Measurements from ENCODE around the gene METRNL. TPM values are rescaled to one million over a fixed set of nuclear protein-coding genes. Genes with fewer than 3 reads are reported as not detected.

The METRNL gene
- total RNA-seq, 1 experiment from 2014 or later: 33.8 TPM

- Mint-ChIP-seq H3K36me3 (ENCODE audit: insufficient read depth, unreplicated experiment) (peaks cover 51% of the 10 kb centered on the region), H3K27ac (ENCODE audit: unreplicated experiment) (peak overlapping the region; percentile 35)
Measured at GRCh38 chr17:83091257-83092141, 12.1 kb downstream of the METRNL start.

GRCh38 chr17:83092186-83092585 lies 12.8 kb downstream of the METRNL start:
- Mint-ChIP-seq H3K4me1 (ENCODE audit: low read depth, unreplicated experiment) (peaks cover 17% of the 10 kb centered on the region), H3K27me3 (ENCODE audit: insufficient read depth, unreplicated experiment) (no peaks in the 10 kb centered on the region), H3K9me3 (ENCODE audit: unreplicated experiment) (no peaks in the 10 kb centered on the region), H3K36me3 (ENCODE audit: insufficient read depth, unreplicated experiment) (peaks cover 50% of the 10 kb centered on the region), H3K4me3 (ENCODE audit: unreplicated experiment) (peak overlapping the region; percentile 19), H3K27ac (ENCODE audit: unreplicated experiment) (peak overlapping the region; percentile 35)
- TF ChIP-seq CTCF (IDR thresholded peaks at IDR 0.05; ENCODE audit: insufficient read depth in 1 of 2, low read depth in 1 of 2, low read length in 1 of 2, severe bottlenecking in 1 of 2, unreplicated experiment in 1 of 2): no peak
- intact Hi-C loops (cut with micrococcal nuclease; ENCODE audit: unreplicated experiment): no loop called here
- Histone ChIP-seq H3K27me3 (replicated peaks; ENCODE audit: control insufficient read depth, insufficient read depth, low read length) (no peaks in the 10 kb centered on the region), H3K9me3 (no peaks in the 10 kb centered on the region), H3K36me3 (ENCODE audit: control insufficient read depth, insufficient read depth, low read length) (peaks cover 2% of the 10 kb centered on the region), H3K4me1 (peaks cover 37% of the 10 kb centered on the region), H3K4me3 (ENCODE audit: low read depth, low read length) (no peak overlapping the region)
- ChIA-PET POLR2A (interaction anchor here (1.0 to 1.4 kb wide), 2 partner anchors 8 to 59 kb away, joined by 4 to 5 read pairs; no protein-coding TSS in a partner anchor), CTCF (interaction anchor here (1.0 kb wide), 1 partner anchor 310 kb away, joined by 4 read pairs; no protein-coding TSS in a partner anchor)
- DNase-seq: no peak
- no TSS peak for BruUV-seq (replicated peaks)

More at GRCh38 chr17:83091257-83092141, 12.1 kb downstream of the METRNL start:
- Histone ChIP-seq H3K27me3 (replicated peaks; ENCODE audit: control insufficient read depth, insufficient read depth, low read length) (no peaks in the 10 kb centered on the region), H3K36me3 (ENCODE audit: control insufficient read depth, insufficient read depth, low read length) (peaks cover 2% of the 10 kb centered on the region), H3K4me3 (ENCODE audit: low read depth, low read length) (no peak overlapping the region), H3K4me1 (peaks cover 40% of the 10 kb centered on the region), H3K9me3 (no peaks in the 10 kb centered on the region)
- Mint-ChIP-seq H3K9me3 (ENCODE audit: unreplicated experiment) (no peaks in the 10 kb centered on the region), H3K27me3 (ENCODE audit: insufficient read depth, unreplicated experiment) (no peaks in the 10 kb centered on the region), H3K4me3 (ENCODE audit: unreplicated experiment) (peak overlapping the region; percentile 19), H3K4me1 (ENCODE audit: low read depth, unreplicated experiment) (peaks cover 21% of the 10 kb centered on the region)
- peak; percentile 76 to 88 for DNase-seq
- POLR2A ChIA-PET: interaction anchor here (0.6 to 1.4 kb wide), 4 partner anchors 8 to 1235 kb away, joined by 4 to 7 read pairs (median 6); partner anchors contain the start of gene METRNL
- intact Hi-C loops (cut with micrococcal nuclease; ENCODE audit: unreplicated experiment): no loop called here
- TF ChIP-seq CTCF (IDR thresholded peaks at IDR 0.05; ENCODE audit: insufficient read depth in 1 of 2, low read depth in 1 of 2, low read length in 1 of 2, severe bottlenecking in 1 of 2, unreplicated experiment in 1 of 2): no peak
- CTCF ChIA-PET: interaction anchor here (1.0 kb wide), 1 partner anchor 309 kb away, joined by 4 read pairs; no protein-coding TSS in a partner anchor
- no TSS peak for BruUV-seq (replicated peaks)

GRCh38 chr17:83092931-83093330 lies 13.5 kb downstream of the METRNL start:
- DNase-seq: no peak
- Mint-ChIP-seq H3K27me3 (ENCODE audit: insufficient read depth, unreplicated experiment) (no peaks in the 10 kb centered on the region), H3K4me3 (ENCODE audit: unreplicated experiment) (no peak overlapping the region), H3K27ac (ENCODE audit: unreplicated experiment) (peak overlapping the region; percentile 35), H3K9me3 (ENCODE audit: unreplicated experiment) (no peaks in the 10 kb centered on the region), H3K36me3 (ENCODE audit: insufficient read depth, unreplicated experiment) (peaks cover 53% of the 10 kb centered on the region), H3K4me1 (ENCODE audit: low read depth, unreplicated experiment) (peaks cover 17% of the 10 kb centered on the region)
- ChIA-PET CTCF (interaction anchor here (0.6 kb wide), 1 partner anchor 1073 kb away, joined by 3 read pairs; no protein-coding TSS in a partner anchor), POLR2A (no interaction called here)
- no peaks in the 10 kb centered on the region for H3K27me3 ChIP-seq (replicated peaks; ENCODE audit: control insufficient read depth, insufficient read depth, low read length)
- no TSS peak for BruUV-seq (replicated peaks)
- H3K9me3 ChIP-seq: no peaks in the 10 kb centered on the region
- H3K4me1 ChIP-seq: peaks cover 37% of the 10 kb centered on the region
- intact Hi-C loops (cut with micrococcal nuclease; ENCODE audit: unreplicated experiment): no loop called here
- no peak for TF ChIP-seq CTCF (IDR thresholded peaks at IDR 0.05; ENCODE audit: insufficient read depth in 1 of 2, low read depth in 1 of 2, low read length in 1 of 2, severe bottlenecking in 1 of 2, unreplicated experiment in 1 of 2)
- no peak overlapping the region for H3K4me3 ChIP-seq (ENCODE audit: low read depth, low read length)
- peaks cover 2% of the 10 kb centered on the region for H3K36me3 ChIP-seq (ENCODE audit: control insufficient read depth, insufficient read depth, low read length)

Measured in Caco-2 (cell line).